H9 (cell line): ENCODE measurements around the gene GPM6B. TPM values are rescaled to one million over a fixed set of nuclear protein-coding genes. Genes with fewer than 3 reads are reported as not detected.
A peak's percentile ranks its signal among the peaks of the same experiment; 100 is the strongest.
"Not testable (repeated sequence)": the region's sequence is repeated elsewhere in the genome, so short reads cannot be mapped to it uniquely, and the experiment has no call there.

Source experiments
- DNase-seq: peaks from one replicate; pipeline ENCODE4 v3.0.0-alpha.2; 2017
- H2AFZ ChIP-seq: one replicate; pipeline ENCODE4 v1.6.1; 2013; ENCODE audit warnings: mild to moderate bottlenecking, low read length, control low read depth, moderate library complexity
- H2AK5ac ChIP-seq: 2 replicates; pipeline ENCODE4 v1.6.1; 2013; ENCODE audit warnings: low read length, control low read depth, mixed read lengths; ENCODE audit not compliant: insufficient read length
- H2BK120ac ChIP-seq: one replicate; pipeline ENCODE4 v1.6.1; 2013; ENCODE audit warnings: low read depth, mild to moderate bottlenecking, low read length, control low read depth, inconsistent platforms; ENCODE audit not compliant: poor library complexity, severe bottlenecking
- H2BK12ac ChIP-seq: 2 replicates; pipeline ENCODE4 v1.6.1; 2013; ENCODE audit warnings: low read length, control low read depth, mixed read lengths, low read depth; ENCODE audit not compliant: insufficient read length
- H2BK15ac ChIP-seq: 2 replicates; pipeline ENCODE4 v1.6.1; 2013; ENCODE audit warnings: low read depth, low read length, control low read depth
- H2BK20ac ChIP-seq: one replicate; pipeline ENCODE4 v1.6.1; 2013; ENCODE audit warnings: low read depth, mild to moderate bottlenecking, low read length, control low read depth, inconsistent platforms; ENCODE audit not compliant: poor library complexity, severe bottlenecking
- H2BK5ac ChIP-seq: 2 replicates; pipeline ENCODE4 v1.6.1; 2013; ENCODE audit warnings: low read length, control low read depth, mixed read lengths; ENCODE audit not compliant: insufficient read length
- H3K14ac ChIP-seq: 2 replicates; pipeline ENCODE4 v1.6.1; 2013; ENCODE audit warnings: low read length, control low read depth; ENCODE audit not compliant: insufficient read depth
- H3K18ac ChIP-seq: 2 replicates; pipeline ENCODE4 v1.6.1; 2013; ENCODE audit warnings: low read depth, mild to moderate bottlenecking, mixed read lengths, low read length, control low read depth; ENCODE audit not compliant: insufficient read length
- H3K23ac ChIP-seq: 2 replicates; pipeline ENCODE4 v1.6.1; 2013; ENCODE audit warnings: low read length, control low read depth, mixed read lengths, low read depth; ENCODE audit not compliant: insufficient read length
- H3K23me2 ChIP-seq: 2 replicates; pipeline ENCODE4 v1.6.1; 2013; ENCODE audit warnings: low read depth, mild to moderate bottlenecking, mixed read lengths, low read length, control low read depth; ENCODE audit not compliant: insufficient read length, poor library complexity, severe bottlenecking
- H3K27ac ChIP-seq: 2 replicates; pipeline ENCODE4 v1.5.1; 2013; ENCODE audit warnings: low read length, control low read depth, mixed read lengths, low read depth; ENCODE audit not compliant: insufficient read length
- H3K27me3 ChIP-seq: 2 replicates; pipeline ENCODE4 v1.6.1; 2013; ENCODE audit warnings: low read length, control low read depth, inconsistent platforms; ENCODE audit not compliant: insufficient read depth
- H3K4ac ChIP-seq: 2 replicates; pipeline ENCODE4 v1.6.1; 2013; ENCODE audit warnings: low read depth, mild to moderate bottlenecking, control low read depth, inconsistent platforms, low read length, moderate library complexity
- H3K4me1 ChIP-seq: 2 replicates; pipeline ENCODE4 v1.6.1; 2013; ENCODE audit warnings: low read length, control low read depth, inconsistent platforms; ENCODE audit not compliant: insufficient read depth
- H3K4me2 ChIP-seq: 2 replicates; pipeline ENCODE4 v1.6.1; 2013; ENCODE audit warnings: low read length, control low read depth, mixed read lengths; ENCODE audit not compliant: insufficient read length, insufficient read depth
- H3K56ac ChIP-seq: 2 replicates; pipeline ENCODE4 v1.6.1; 2013; ENCODE audit warnings: low read depth, mild to moderate bottlenecking, mixed read lengths, low read length, control low read depth; ENCODE audit not compliant: insufficient read length
- H3K79me1 ChIP-seq: 2 replicates; pipeline ENCODE4 v1.6.1; 2013; ENCODE audit warnings: low read depth, mild to moderate bottlenecking, moderate library complexity, low read length, control low read depth, inconsistent platforms; ENCODE audit not compliant: insufficient read depth, poor library complexity, severe bottlenecking
- H3K79me2 ChIP-seq: 2 replicates; pipeline ENCODE4 v1.6.1; 2013; ENCODE audit warnings: low read length, control low read depth, inconsistent platforms; ENCODE audit not compliant: insufficient read depth
- H3K9ac ChIP-seq: 2 replicates; pipeline ENCODE4 v1.6.1; 2013; ENCODE audit warnings: low read length, control low read depth, mixed read lengths; ENCODE audit not compliant: insufficient read length; ENCODE audit errors: extremely low read depth
- H3K9me3 ChIP-seq: one replicate; pipeline ENCODE4 v1.6.1; 2013; ENCODE audit warnings: low read depth, low read length, inconsistent platforms; ENCODE audit not compliant: control insufficient read depth
- H3T11ph ChIP-seq: one replicate; pipeline ENCODE4 v1.6.1; 2013; ENCODE audit warnings: mild to moderate bottlenecking, low read length, control low read depth, inconsistent platforms
- H4K20me1 ChIP-seq: one replicate; pipeline ENCODE4 v1.6.1; 2013; ENCODE audit not compliant: control insufficient read depth, insufficient read length, insufficient read depth
- H4K5ac ChIP-seq: 2 replicates; pipeline ENCODE4 v1.6.1; 2013; ENCODE audit warnings: low read depth, mild to moderate bottlenecking, mixed read lengths, low read length, control low read depth; ENCODE audit not compliant: insufficient read length
- H4K8ac ChIP-seq: replicated peaks from 2 replicates; pipeline ENCODE4 v1.6.1; 2013; ENCODE audit warnings: low read length, control low read depth, mixed read lengths, low read depth; ENCODE audit not compliant: insufficient read length
- H4K91ac ChIP-seq: 2 replicates; pipeline ENCODE4 v1.6.1; 2013; ENCODE audit warnings: low read depth, mild to moderate bottlenecking, moderate library complexity, mixed read lengths, low read length, control low read depth; ENCODE audit not compliant: insufficient read length
- H3K27ac Mint-ChIP-seq, 3 experiments: 2 replicates in 2 of 3; 3 replicates in 1 of 3; pipeline ENCODE4 v1.8.0; 2020 to 2021; ENCODE audit warnings: mixed read lengths in 3 of 3, mild to moderate bottlenecking in 1 of 3, moderate library complexity in 1 of 3
- H3K27me3 Mint-ChIP-seq: 2 replicates; pipeline ENCODE4 v1.8.0; 2021; ENCODE audit warnings: low read depth, mild to moderate bottlenecking, moderate library complexity, mixed read lengths
- H3K36me3 Mint-ChIP-seq, 3 experiments: 2 replicates in 2 of 3; 3 replicates in 1 of 3; pipeline ENCODE4 v1.8.0; 2020 to 2021; ENCODE audit warnings: low read depth in 3 of 3, mixed read lengths in 3 of 3; ENCODE audit not compliant: insufficient read depth in 1 of 3
- H3K4me1 Mint-ChIP-seq, 2 experiments: 2 replicates each; pipeline ENCODE4 v1.8.0; 2020; ENCODE audit warnings: mixed read lengths in 2 of 2
- H3K4me3 Mint-ChIP-seq, 2 experiments: 2 replicates in 1 of 2; 3 replicates in 1 of 2; pipeline ENCODE4 v1.8.0; 2020 to 2021; ENCODE audit warnings: mild to moderate bottlenecking in 2 of 2, mixed read lengths in 2 of 2, moderate library complexity in 1 of 2
- H3K9me3 Mint-ChIP-seq, 2 experiments: 2 replicates in 1 of 2; 3 replicates in 1 of 2; pipeline ENCODE4 v1.8.0; 2020; ENCODE audit warnings: mild to moderate bottlenecking in 2 of 2, mixed read lengths in 2 of 2, moderate library complexity in 1 of 2
- WGBS: extraction: QIAGEN DNeasy Blood & Tissue Kit; methylation state at CpG from one replicate; pipeline ENCODE4 v1.1.7; 2013; ENCODE audit warnings: missing lambda C conversion rate, low lambda C conversion rate, mixed read lengths; ENCODE audit not compliant: insufficient read length; ENCODE audit errors: extremely low coverage; 5-methylcytosine and 5-hydroxymethylcytosine counted together
- total RNA-seq: library from RNA; stranded (reverse); gene quantifications from 2 replicates; pipeline ENCODE4 v1.2.1, GENCODE V29; 2021

GPM6B gene
- total RNA-seq, 1 experiment from 2014 or later: 73.9 TPM

DNA sequence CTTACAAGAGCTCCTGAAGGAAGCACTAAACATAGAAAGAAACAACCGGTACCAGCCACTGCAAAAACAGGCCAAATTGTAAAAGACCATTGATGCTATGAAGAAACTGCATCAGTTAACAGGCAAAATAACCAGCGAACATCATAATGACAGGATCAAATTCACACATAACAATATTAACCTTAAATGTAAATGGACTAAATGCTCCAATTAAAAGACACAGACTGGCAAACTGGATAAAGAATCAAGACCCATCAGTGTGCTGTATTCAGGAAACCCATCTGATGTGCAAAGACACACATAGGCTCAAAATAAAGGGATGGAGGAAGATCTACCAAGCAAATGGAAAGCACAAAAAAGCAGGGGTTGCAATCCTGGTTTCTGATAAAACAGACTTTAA lies 90.3 kb downstream of the GPM6B start:
- not testable (repeated sequence) for H3T11ph ChIP-seq, H3K27ac Mint-ChIP-seq, H4K5ac ChIP-seq, H3K9ac ChIP-seq, H4K91ac ChIP-seq, H3K79me2 ChIP-seq, H2BK5ac ChIP-seq, H3K14ac ChIP-seq, H4K20me1 ChIP-seq, H2AK5ac ChIP-seq, H3K4me3 Mint-ChIP-seq, H3K4ac ChIP-seq, H4K8ac ChIP-seq, H3K27ac ChIP-seq, H3K4me2 ChIP-seq, H3K79me1 ChIP-seq, H3K23ac ChIP-seq, DNase-seq, H3K27me3 ChIP-seq, H2BK15ac ChIP-seq, H3K27me3 Mint-ChIP-seq, H2BK120ac ChIP-seq, H3K56ac ChIP-seq, H2AFZ ChIP-seq, H3K23me2 ChIP-seq, H3K9me3 ChIP-seq, H3K4me1 ChIP-seq, H3K18ac ChIP-seq, H2BK12ac ChIP-seq, H2BK20ac ChIP-seq
- Mint-ChIP-seq H3K9me3 (peaks cover 53 to 69% of the 10 kb centered on the region in 2 experiments), H3K4me1 (peaks cover 2 to 12% of the 10 kb centered on the region in 2 experiments; a peak in 3 of 4 replicates), H3K36me3 (peaks cover 28 to 54% (median 42%) of the 10 kb centered on the region in 3 experiments)
- WGBS: no CpG with 5 or more reads among the region's 2 CpGs

GRCh38 chrX:13724878-13725277 lies 92.0 kb downstream of the GPM6B start:
- not testable (repeated sequence) for H4K5ac ChIP-seq, H3K4me3 Mint-ChIP-seq, H2BK12ac ChIP-seq, H2BK15ac ChIP-seq, H3K9ac ChIP-seq, H3K4ac ChIP-seq, H2BK5ac ChIP-seq, H3K23ac ChIP-seq, H2BK20ac ChIP-seq, H3K23me2 ChIP-seq, H3K18ac ChIP-seq, H4K91ac ChIP-seq, H2AK5ac ChIP-seq, H3K14ac ChIP-seq, H2AFZ ChIP-seq, H3K79me1 ChIP-seq, H4K8ac ChIP-seq, H3K27me3 ChIP-seq, H3K79me2 ChIP-seq, H3K56ac ChIP-seq, H3K4me2 ChIP-seq, H3K27ac Mint-ChIP-seq, H3T11ph ChIP-seq, H3K27ac ChIP-seq, H2BK120ac ChIP-seq, H3K27me3 Mint-ChIP-seq, H3K9me3 ChIP-seq, H4K20me1 ChIP-seq, H3K4me1 ChIP-seq
- WGBS: no CpG with 5 or more reads among the region's 9 CpGs
- peaks cover 24 to 54% (median 32%) of the 10 kb centered on the region in 3 experiments for H3K36me3 Mint-ChIP-seq
- H3K9me3 Mint-ChIP-seq: peaks cover 51 to 69% of the 10 kb centered on the region in 2 experiments
- peak; percentile 57 for DNase-seq
- peaks cover 2 to 12% of the 10 kb centered on the region in 2 experiments; a peak in 3 of 4 replicates for H3K4me1 Mint-ChIP-seq
